GM18520 (cell line): ENCODE data around the gene WDR1.

Source experiments
- ATAC-seq: cut with Tn5 transposase; IDR thresholded peaks from one replicate; pipeline ENCODE4 v1.9.1; 2021; ENCODE audit not compliant: unreplicated experiment

The WDR1 gene

DNA sequence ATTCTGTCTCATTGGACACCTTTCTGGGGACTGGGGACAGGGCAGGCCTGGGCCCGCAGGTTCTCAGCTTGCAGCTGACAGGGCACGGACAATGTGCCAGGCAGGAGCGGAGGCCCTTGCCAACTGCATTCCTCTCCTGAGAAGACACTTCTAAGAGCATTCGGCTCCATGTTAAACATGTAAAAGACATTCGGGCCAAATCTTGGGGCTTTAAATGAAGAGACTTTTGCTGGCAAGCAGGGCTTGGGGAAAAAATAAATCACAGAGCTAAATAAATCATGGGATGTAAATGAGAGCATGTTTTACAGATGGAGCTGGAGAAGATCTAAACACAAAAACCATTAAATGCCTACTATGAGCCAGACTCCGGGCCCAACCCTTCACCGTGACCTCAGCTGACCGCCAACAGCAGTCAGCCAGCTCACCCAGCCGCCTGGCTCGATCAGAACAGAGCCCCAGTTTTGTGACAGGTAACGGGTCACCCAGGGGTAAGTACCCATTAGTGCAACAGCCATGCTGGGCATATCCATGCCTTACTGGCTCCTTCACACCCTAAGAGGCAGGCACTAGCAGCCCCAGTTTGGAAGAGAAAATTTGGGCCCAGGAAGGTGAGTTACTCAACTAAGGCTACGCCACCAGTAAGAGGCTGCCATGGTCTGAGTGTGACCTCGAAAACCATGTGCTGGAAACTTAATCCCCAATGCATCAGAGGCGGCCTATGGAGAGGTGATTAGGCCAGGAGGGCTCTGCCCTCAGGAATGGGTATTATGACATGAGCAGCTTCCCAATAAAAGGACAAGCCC is 14.7 kb downstream of the WDR1 start:
- no peak for ATAC-seq

- ATAC-seq, result no peak
Measured at GRCh38 chr4:10100734-10101216, 15.8 kb downstream of the WDR1 start.

DNA sequence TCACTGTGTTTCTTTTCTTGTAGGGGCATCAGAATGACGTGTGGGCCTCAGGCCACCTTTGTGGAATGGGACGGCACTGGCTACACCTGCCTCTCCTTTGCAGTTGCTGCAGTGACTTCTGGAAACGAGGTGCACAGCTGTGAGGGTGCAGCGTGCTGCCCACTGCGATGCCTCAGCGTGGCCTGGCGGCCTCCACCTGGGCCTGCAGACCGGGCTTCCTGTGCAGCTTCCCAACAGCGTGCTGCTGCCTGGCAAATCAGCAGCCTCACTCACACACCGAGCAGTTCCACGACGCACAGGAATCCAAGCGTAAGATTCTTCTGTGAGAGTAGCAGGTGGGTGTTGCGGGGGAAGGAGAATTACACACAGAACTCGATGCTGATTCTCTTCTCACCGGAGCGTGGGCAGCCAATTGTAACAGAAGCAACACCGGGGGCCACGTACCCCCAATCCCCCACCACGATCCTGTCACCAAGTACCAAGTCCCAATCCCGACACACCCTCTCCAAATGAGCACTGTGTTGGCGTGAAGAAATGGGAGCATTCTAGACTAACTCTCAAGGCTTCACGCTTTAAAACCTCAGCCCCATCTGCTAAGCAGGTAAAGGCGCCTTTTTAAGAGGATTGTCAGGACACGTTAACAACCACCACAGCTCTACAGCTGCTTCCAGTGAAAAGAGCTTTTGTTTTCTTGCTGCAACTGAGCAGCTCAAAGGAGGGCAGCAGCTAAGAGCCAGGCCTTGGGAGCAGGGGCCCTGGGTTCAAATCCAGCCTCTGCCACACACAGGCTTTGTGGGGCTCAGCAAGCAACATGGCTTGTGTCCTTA is 16.9 kb downstream of the WDR1 start:
- ATAC-seq, result no peak

GRCh38 chr4:10098780-10099160 is 17.8 kb downstream of the WDR1 start:
- no peak for ATAC-seq

- ATAC-seq, result no peak
Measured at GRCh38 chr4:10097906-10098779, 18.5 kb downstream of the WDR1 start.

DNA sequence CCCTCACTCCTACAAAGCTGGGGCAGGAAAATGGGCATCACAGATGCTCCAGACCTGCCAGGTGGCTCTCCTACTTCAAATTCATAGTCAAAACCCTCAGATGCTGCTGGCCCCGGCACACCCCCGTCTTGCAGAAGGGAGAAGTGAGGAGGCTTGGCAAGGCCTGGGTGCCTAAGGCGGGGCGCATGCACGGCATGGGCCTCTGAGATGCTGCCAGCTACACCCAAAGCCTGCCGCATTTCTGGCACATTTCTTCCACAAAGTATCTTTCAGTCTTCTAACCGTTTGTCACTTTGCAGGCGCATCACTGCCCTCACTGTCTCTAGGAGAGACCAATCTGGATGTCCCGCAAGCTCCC is 19.6 kb downstream of the WDR1 start:
- no peak for ATAC-seq

DNA sequence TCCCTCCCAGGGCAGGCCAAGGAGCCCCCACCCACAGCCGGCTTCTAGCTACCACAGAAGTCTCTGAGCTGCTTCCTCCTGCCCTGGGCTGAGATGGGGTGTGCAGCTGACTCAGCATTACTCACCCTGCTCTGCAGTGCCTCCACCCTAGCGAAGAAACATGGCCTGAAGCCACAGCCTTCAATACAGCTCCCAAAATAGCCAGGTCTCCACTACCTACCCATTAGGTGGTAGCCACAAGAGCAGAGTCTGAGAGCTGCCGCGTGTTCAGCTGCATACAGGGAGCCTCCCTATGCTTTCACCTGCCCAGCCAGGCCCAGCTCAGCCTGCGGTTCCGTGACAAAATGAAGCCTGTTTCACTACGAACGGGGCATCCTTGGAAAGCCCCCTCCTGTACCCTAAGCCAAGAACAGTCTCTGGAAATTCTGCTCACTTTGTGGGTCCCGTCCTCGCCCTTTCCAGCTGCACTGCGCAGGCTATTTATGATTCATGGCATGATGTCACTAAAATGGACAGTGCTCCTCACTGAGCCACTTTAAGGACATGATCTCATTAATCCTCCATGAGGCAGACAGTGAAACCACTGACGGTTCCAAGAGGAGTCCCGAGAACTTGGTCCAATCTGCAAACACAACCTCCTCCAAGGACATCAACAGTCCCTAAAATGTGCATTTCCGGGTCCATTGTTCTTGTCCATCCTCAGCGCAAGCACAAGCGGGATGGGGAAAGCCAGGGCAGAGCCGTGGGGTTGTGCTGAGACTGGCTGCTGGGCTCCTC is 20.2 kb downstream of the WDR1 start:
- peak; percentile 86 for ATAC-seq

GRCh38 chr4:10095296-10095991 is 21.2 kb downstream of the WDR1 start:
- ATAC-seq, result no peak

DNA sequence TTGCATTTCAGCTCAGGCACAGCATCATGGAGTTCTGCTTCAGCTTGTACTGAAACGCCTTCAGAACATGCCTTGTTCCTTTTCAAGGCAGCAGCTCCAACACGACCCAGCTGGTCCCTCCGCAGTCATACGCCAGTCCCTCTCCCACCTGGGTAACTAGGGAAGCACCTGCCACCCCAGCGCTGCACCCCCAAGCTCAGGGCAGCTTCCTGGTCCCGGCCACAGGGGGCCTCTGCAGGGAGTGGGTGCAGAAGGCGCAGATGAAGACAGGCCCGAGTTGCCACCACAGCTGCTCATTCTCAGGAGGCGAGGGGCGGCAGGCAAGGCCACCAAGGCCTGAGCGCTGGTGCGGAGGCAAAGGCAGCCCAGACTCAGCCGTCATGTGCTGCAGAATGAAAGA is 21.8 kb downstream of the WDR1 start:
- no peak for ATAC-seq

DNA sequence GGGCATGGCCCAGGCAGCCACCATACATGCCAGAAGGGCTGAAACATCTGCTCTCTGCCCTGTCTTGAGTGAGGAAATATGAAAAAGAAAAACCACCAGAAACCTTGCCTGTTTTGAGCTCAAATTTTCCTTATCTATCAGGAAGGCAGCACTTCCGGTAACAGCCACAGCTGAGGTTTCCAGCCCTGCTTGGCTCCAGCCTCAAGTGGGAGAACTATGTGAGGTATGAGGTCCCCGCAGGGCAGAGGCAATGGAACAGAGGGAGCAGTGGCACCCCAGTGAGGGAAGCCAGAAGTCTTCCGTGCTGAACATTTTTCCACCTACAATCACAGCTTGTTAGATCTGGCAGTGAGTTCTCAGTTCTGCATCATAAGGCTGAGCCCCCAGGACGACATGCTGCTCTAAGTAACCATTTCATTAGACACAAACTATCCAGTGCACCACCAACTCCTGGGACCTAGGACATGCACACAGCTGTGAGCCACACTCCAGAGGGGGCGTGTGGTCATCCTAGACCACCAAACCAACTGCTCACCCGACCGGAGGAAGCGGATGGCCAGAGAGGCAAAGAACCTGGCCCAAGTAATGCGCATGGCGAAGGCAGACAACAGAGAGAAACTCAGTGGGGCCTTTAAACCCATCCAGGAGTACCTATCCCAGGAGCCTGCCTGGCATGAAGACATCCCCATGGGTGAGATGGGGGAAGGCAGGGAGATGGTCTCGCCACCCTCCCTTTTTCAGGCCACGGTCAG is 22.6 kb downstream of the WDR1 start:
- no peak for ATAC-seq

GRCh38 chr4:10093271-10093621 is 23.4 kb downstream of the WDR1 start:
- no peak for ATAC-seq

- no peak for ATAC-seq
Measured at GRCh38 chr4:10092481-10093270, 23.9 kb downstream of the WDR1 start.

GRCh38 chr4:10091531-10092181 is 24.9 kb downstream of the WDR1 start:
- ATAC-seq, result no peak

- no peak for ATAC-seq
Measured at GRCh38 chr4:10090467-10091250, 25.9 kb downstream of the WDR1 start.

GRCh38 chr4:10089346-10089745 is 27.3 kb downstream of the WDR1 start:
- no peak for ATAC-seq

DNA sequence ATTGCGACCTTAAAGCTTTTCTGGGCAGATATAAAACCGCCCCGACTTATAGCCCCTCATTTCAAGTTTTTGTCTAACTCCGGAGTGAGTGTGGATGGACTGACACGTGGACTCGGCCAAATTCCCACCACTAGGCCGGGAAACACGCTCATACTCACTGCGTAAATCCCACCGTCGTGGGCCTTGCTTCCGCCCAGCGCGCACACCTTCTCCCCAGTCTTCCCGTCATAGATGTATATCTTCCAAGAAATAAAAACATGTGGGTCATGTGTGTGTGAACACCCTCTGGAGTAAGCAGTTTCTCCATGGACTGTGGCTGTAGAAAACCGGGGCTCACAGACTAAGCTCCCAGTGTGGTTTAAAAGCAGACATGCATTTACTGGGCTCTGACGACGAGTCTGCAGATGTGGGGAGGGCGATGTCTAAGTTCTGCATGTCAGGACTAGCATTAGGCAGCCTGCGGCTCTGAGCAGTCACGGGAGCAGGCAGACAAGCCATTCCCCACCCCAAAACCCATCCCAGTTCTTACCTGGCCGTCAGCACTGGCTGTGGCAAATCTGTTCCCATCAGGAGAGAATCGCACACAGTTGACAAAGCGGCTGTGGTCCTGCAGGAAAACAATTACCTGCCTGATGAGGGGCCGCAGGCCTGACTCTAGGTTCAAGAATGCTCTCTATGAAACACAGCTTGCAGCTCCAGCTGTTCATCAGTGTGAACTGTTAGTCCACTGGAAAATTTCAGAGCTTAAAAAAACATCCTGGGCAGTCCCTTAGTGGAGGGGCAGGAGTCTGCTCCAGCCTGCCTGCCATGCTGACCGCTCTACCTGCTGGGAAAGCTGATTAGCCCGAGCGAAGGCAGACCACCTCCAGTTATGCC is 28.2 kb downstream of the WDR1 start:
- no peak for ATAC-seq
